NOMO-1 (cell line): ENCODE data around the gene MCU.

Experiments
- DNase-seq, 2 experiments: peaks; one replicate each; lab custom pipeline; 2025; ENCODE audit not compliant: unreplicated experiment in 2 of 2; lab: John Stamatoyannopoulos, UW

The MCU gene

GRCh38 chr10:72831696-72832409, 139.9 kb downstream of the MCU start:
- DNase-seq, result no peak

- DNase-seq, result no peak
Measured at GRCh38 chr10:72832701-72833100, 140.8 kb downstream of the MCU start.

GRCh38 chr10:72834183-72834825, 142.4 kb downstream of the MCU start:
- peak; percentile 44 to 60 for DNase-seq

- DNase-seq, result no peak
Measured at GRCh38 chr10:72840319-72840718, 148.4 kb downstream of the MCU start.

- DNase-seq, result no peak
Measured at GRCh38 chr10:72841487-72841886, 149.5 kb downstream of the MCU start.

GRCh38 chr10:72842164-72842563, 150.2 kb downstream of the MCU start:
- no peak for DNase-seq

GRCh38 chr10:72846238-72846637, 154.3 kb downstream of the MCU start:
- no peak for DNase-seq

GRCh38 chr10:72847681-72848080, 155.7 kb downstream of the MCU start:
- no peak for DNase-seq

- no peak for DNase-seq
Measured at GRCh38 chr10:72850861-72851260, 158.9 kb downstream of the MCU start.

- no peak for DNase-seq
Measured at GRCh38 chr10:72851509-72851908, 159.6 kb downstream of the MCU start.

GRCh38 chr10:72852508-72852907, 160.6 kb downstream of the MCU start:
- peak; percentile 71 to 82 for DNase-seq

- no peak for DNase-seq
Measured at GRCh38 chr10:72855129-72855528, 163.2 kb downstream of the MCU start.

GRCh38 chr10:72855790-72856189, 163.8 kb downstream of the MCU start:
- no peak for DNase-seq

- DNase-seq, result no peak
Measured at GRCh38 chr10:72858067-72858466, 166.1 kb downstream of the MCU start.

GRCh38 chr10:72862957-72863356, 171.0 kb downstream of the MCU start:
- no peak for DNase-seq

- DNase-seq, result peak; percentile 6 to 9
Measured at GRCh38 chr10:72875250-72876055, 183.5 kb downstream of the MCU start.

- no peak for DNase-seq
Measured at GRCh38 chr10:72879245-72879644, 187.3 kb downstream of the MCU start.

GRCh38 chr10:72881291-72881690, 189.3 kb downstream of the MCU start:
- DNase-seq, result no peak

GRCh38 chr10:72883861-72884260, 191.9 kb downstream of the MCU start:
- DNase-seq, result no peak

- no peak for DNase-seq
Measured at GRCh38 chr10:72885953-72886352, 194.0 kb downstream of the MCU start.

- no peak for DNase-seq
Measured at GRCh38 chr10:72886621-72887020, 194.7 kb downstream of the MCU start.

GRCh38 chr10:72887043-72887442, 195.1 kb downstream of the MCU start:
- peak in 1 of 2 experiments; percentile 11 for DNase-seq
